C4-2B (cell line): ENCODE data around the gene DIO1.
A peak's percentile ranks its signal among the peaks of the same experiment; 100 is the strongest.

Experiments used
- H3K27ac ChIP-seq: fragments of 450-650 bp; 2 replicates; pipeline ENCODE4 v1.5.1; 2017
- CTCF ChIP-seq: fragments of 450-650 bp; conservative IDR thresholded peaks from 2 replicates; pipeline ENCODE4 v1.5.1; 2017; ENCODE audit warnings: mild to moderate bottlenecking
- ZFX ChIP-seq: fragments of 450-650 bp; IDR thresholded peaks from 2 replicates; pipeline ENCODE4 v1.6.1; 2017

Gene DIO1

GRCh38 chr1:53949023-53949990 lies 55.3 kb downstream of the DIO1 start:
- peak; percentile 70 for TF ChIP-seq CTCF
- no peak for TF ChIP-seq ZFX
- no peak overlapping the region for H3K27ac ChIP-seq

DNA sequence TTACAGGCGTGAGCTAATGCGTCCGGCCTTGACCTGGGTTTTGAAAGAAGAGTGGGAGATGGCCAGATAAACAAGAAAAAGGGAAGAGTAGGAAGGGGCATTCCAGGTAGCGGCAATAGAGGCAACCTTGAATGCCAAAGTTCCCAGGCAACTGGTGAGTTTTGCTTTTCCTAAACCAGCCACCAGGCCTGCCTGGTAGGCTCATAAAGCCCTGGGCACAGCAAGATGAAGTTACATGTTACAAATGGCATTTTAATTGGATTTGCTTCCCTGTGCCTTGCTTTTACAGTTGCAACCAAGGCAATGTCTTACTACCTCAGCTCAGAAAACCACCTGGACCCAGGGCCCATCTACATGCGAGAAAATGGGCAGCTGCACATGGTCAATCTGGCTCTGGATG lies 57.7 kb downstream of the DIO1 start:
- no peak overlapping the region for H3K27ac ChIP-seq
- TF ChIP-seq CTCF (no peak), ZFX (no peak)

- no peak overlapping the region for H3K27ac ChIP-seq
- no peak for TF ChIP-seq CTCF
- TF ChIP-seq ZFX = no peak
Measured at GRCh38 chr1:53954128-53954527, 60.1 kb downstream of the DIO1 start.

GRCh38 chr1:53956308-53957168 lies 62.6 kb downstream of the DIO1 start:
- H3K27ac ChIP-seq = peak overlapping the region; percentile 54; the same call in 1 of the 2 replicates
- no peak for TF ChIP-seq CTCF
- no peak for TF ChIP-seq ZFX

DNA sequence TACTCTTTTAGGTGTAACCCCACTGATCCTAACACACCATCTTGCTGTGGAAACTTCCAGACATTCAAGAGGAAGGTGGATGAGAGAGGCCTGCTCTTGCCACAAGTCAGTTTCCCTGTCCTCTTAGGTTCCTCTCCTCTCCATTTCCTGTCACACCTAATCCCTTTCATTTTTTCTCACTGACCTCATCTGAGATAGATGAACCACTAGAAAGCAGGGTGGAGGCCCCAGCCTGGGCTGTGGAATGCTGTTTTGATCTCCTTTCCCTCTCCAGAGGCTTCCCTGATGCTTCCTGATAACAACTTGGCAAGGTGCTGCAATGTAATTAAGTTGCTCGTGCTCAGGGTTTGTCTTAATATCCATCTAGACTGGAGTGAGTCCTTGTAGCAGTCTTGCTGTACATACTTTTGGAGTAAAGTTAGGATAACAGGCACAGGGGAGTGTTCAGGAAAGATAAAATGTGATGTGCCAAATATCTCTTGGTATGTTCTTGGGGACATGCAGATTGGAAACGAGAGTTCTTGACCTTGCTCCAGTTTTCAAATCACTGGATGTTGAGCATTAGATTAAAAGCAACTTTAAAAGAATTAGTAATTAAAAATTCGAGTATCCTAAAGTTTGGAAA lies 63.3 kb downstream of the DIO1 start:
- no peak for TF ChIP-seq CTCF
- no peak for TF ChIP-seq ZFX
- peak overlapping the region; percentile 54; the same call in 1 of the 2 replicates for H3K27ac ChIP-seq

DNA sequence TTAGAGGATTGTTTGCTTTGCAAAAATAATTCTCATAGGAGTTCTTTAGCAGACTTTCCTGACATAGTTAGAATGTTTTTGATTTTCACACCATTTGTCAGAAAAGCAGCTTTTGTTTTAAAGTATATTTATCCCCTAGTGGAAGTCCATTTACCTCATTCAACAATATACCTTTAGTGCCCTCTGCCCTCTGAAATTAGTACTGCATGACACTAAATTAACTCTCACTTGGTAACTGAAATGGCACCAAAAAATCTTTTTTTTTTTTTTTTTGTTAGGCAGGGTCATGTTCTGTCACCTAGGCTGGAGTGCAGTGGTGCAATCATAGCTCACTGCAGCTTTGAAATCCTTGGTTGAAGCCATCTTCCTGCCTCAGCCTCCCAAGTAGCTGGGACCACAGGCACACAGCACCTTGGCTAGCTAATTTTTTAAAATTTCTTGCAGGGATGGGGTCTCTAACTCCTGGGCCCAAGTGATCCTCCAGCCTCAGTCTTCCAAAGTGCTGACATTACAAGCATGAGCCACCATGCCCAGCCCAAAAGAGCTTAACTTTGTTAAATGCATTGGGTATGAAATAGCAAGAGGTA lies 65.8 kb downstream of the DIO1 start:
- TF ChIP-seq ZFX (no peak), CTCF (peak; percentile 85)
- H3K27ac ChIP-seq = no peak overlapping the region
